ENCODE data around the gene ANKRD37. TPM values are rescaled to one million over a fixed set of nuclear protein-coding genes. Genes with fewer than 3 reads are reported as not detected.
"Not testable (repeated sequence)": the region's sequence is repeated elsewhere in the genome, so short reads cannot be mapped to it uniquely, and the experiment has no call there.

ANKRD37 gene, protein sequence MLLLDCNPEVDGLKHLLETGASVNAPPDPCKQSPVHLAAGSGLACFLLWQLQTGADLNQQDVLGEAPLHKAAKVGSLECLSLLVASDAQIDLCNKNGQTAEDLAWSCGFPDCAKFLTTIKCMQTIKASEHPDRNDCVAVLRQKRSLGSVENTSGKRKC
- 10 to 100 TPM; 12.3 to 15.4 (median 14.1) TPM for polyA plus RNA-seq (ENCODE audit: insufficient read length in 3 of 3)
- long read RNA-seq, donor 1, partial matches to known transcripts, result 0 of 6 reads
- long read RNA-seq, donor 1, other reads (novel, unspliced or antisense), result 0 of 6 reads
- long read RNA-seq, donor 2, transcript ANKRD37-201 (5 exons, 1,141 nt), result major isoform, 6 of 7 reads
- long read RNA-seq, donor 2, partial matches to known transcripts, result 0 of 7 reads
- long read RNA-seq, donor 2, other reads (novel, unspliced or antisense), result 0 of 7 reads
- long read RNA-seq, donor 3, transcript ANKRD37-201 (5 exons, 1,141 nt), result major isoform, 9 of 90 reads
- long read RNA-seq, donor 3, partial matches to known transcripts, result 71 of 90 reads
- long read RNA-seq, donor 3, other reads (novel, unspliced or antisense), result 8 of 90 reads
- long read RNA-seq, donor 4, transcript ANKRD37-201 (5 exons, 1,141 nt), result major isoform, 5 of 5 reads
- long read RNA-seq, donor 4, partial matches to known transcripts, result 0 of 5 reads
- long read RNA-seq, donor 4, other reads (novel, unspliced or antisense), result 0 of 5 reads
- long read RNA-seq, donor 5, partial matches to known transcripts, result 0 of 4 reads
- long read RNA-seq, donor 5, other reads (novel, unspliced or antisense), result 0 of 4 reads
- long read RNA-seq, donor 6, partial matches to known transcripts, result 0 of 4 reads
- long read RNA-seq, donor 6, other reads (novel, unspliced or antisense), result 0 of 4 reads
- long read RNA-seq, donor 7, transcript ANKRD37-201 (5 exons, 1,141 nt), result major isoform, 7 of 8 reads
- long read RNA-seq, donor 7, partial matches to known transcripts, result 0 of 8 reads
- long read RNA-seq, donor 7, other reads (novel, unspliced or antisense), result 0 of 8 reads
- long read RNA-seq, donor 8, partial matches to known transcripts, result 0 of 1 reads
- long read RNA-seq, donor 8, other reads (novel, unspliced or antisense), result 0 of 1 reads
- long read RNA-seq, donor 9, transcript ANKRD37-201 (5 exons, 1,141 nt), result major isoform, 10 of 186 reads
- long read RNA-seq, donor 9, partial matches to known transcripts, result 141 of 186 reads
- long read RNA-seq, donor 9, other reads (novel, unspliced or antisense), result 35 of 186 reads
- long read RNA-seq, donor 10, transcript ANKRD37-201 (5 exons, 1,141 nt), result major isoform, 5 of 6 reads
- long read RNA-seq, donor 10, partial matches to known transcripts, result 0 of 6 reads
- long read RNA-seq, donor 10, other reads (novel, unspliced or antisense), result 0 of 6 reads
- long read RNA-seq, donor 11, transcript ANKRD37-201 (5 exons, 1,141 nt), result major isoform, 5 of 16 reads
- long read RNA-seq, donor 11, partial matches to known transcripts, result 8 of 16 reads
- long read RNA-seq, donor 11, other reads (novel, unspliced or antisense), result 0 of 16 reads
- long read RNA-seq, donor 12, transcript ANKRD37-201 (5 exons, 1,141 nt), result major isoform, 7 of 124 reads
- long read RNA-seq, donor 12, partial matches to known transcripts, result 69 of 124 reads
- long read RNA-seq, donor 12, other reads (novel, unspliced or antisense), result 48 of 124 reads
- long read RNA-seq, donor 13, partial matches to known transcripts, result 0 of 4 reads
- long read RNA-seq, donor 13, other reads (novel, unspliced or antisense), result 0 of 4 reads
- long read RNA-seq, donor 14, transcript ANKRD37-201 (5 exons, 1,141 nt), result major isoform, 8 of 10 reads
- long read RNA-seq, donor 14, partial matches to known transcripts, result 0 of 10 reads
- long read RNA-seq, donor 14, other reads (novel, unspliced or antisense), result 0 of 10 reads
- long read RNA-seq, donor 15, partial matches to known transcripts, result 0 of 5 reads
- long read RNA-seq, donor 15, other reads (novel, unspliced or antisense), result 0 of 5 reads
- long read RNA-seq, donor 16, transcript ANKRD37-201 (5 exons, 1,141 nt), result major isoform, 5 of 15 reads
- long read RNA-seq, donor 16, partial matches to known transcripts, result 9 of 15 reads
- long read RNA-seq, donor 16, other reads (novel, unspliced or antisense), result 0 of 15 reads

DNA sequence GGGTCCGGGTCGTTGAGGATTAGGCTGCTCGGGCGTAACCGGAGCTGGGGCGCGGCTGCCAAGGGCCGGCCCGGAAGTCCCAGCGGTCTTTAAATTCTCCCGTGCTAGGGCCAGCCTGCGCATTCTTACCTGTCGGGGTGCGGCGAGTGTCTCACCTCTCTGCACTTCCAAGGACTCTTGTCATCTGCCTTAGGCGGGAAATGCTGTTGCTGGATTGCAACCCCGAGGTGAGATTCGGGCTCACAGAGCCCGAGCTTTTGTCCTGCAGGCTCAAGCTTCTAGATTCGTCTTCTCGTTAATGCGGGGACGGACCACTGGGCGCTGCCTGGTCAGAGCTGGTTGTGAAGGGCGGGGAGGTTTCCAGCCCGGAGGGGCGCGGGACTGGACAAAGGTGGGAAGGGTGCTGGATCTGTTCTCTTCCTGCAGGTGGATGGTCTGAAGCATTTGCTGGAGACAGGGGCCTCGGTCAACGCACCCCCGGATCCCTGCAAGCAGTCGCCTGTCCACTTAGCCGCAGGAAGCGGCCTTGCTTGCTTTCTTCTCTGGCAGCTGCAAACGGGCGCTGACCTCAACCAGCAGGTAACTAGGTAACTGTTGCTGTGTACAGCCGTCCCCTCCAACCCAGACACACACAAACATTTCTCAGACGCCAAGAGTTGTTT, at the start of gene ANKRD37:
TSS of gene ANKRD37 (plus strand) at position 118 of the 662 bp plus-strand sequence. CDS start at position 201, 83 bp downstream.
- DNase-seq, result peak; percentile 80

- no peak for DNase-seq
Measured at GRCh38 chr4:185346975-185347601, 49.6 kb upstream of the ANKRD37 start.

- no peak for DNase-seq
Measured at GRCh38 chr4:185351691-185352090, 45.0 kb upstream of the ANKRD37 start.

DNA sequence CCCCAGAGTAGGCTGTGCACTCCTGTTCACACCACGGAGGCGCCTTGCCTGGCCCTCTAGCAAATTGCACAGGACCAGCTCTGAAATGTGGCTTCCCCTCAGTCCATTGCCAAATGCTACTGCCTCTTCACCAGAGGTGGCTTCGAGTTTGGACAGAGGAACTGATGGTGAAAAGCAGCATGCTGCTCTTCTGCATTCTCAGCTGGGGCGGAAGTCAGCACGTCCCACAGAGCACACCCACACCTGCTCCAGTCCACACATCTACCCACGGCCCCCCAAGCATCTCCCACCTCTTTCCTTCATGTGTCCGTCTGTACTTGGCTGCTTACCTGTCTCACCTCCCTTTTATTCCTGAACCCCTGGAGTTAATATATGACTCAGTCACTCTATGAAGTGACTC, 44.4 kb upstream of the ANKRD37 start:
- no peak for DNase-seq

DNA sequence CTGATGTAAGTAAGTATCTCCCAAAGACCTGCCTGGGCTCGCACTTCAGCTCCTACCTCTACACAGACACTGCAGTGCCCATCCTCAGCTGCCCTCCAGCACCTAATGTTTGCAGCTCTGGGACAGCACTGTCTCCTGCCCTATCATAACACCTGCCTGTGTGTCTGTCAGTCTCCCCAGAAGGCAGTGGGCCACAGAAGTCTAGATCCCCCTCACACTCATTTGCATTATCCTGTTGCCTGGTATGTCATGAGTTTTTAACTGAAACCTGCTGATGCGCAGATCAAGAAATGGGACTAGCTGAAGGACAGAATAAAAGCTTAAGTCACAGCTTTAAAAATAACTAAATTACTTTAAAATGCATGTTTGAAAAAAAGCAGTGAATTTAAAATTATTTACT, 43.9 kb upstream of the ANKRD37 start:
- DNase-seq, result no peak

DNA sequence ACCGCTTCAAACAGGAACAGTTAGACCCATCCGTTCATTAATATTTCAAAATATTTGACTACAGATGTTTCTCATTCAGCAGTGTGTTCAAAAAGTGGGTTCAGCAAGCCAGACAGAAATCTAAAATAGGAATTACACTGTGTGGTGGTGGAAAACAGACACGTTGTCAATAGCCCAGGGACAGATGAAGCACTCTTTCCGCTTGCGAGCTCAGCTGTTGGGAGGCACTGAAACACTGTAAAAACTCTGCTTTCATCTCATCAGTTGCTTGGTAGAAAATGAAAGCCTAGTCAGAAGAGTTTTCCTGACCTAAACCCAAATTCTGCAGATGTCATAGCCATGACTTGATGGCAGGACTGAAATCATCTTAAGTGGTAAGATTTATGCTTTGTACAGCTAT, 39.4 kb upstream of the ANKRD37 start:
- DNase-seq, result no peak

DNA sequence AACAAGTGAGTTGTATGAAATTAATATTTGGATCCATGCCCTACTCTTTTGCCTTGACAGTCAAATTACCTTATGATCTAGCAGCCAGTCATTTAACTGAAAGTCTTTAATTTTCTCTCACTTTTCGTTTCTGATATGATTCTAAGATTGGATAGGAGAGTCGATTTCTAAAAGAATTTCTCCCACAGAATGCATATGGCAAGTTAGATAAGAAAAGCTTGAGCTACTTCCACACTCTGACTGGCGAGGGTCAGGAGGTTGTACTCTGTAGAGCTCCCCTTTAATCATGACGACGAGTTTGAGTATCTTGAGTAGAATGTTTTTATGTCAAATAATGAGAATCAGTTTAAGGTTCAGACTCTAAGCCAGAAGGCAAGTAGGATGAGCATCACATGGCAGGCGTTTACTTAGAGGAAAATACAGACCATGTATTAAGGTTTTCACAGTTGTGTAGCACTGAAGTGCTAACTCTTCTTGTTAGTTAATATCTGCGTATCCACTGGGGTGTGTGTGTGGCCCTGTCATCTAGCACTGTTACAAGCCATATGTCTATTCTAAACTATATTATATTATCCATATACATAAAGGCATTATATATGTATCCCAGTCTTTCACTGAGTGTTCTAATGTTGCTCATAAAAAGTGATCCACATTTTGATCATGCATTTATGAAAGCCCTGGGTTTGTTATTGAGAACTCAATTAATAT, 38.8 kb upstream of the ANKRD37 start:
- DNase-seq, result no peak

GRCh38 chr4:185358514-185358913, 38.1 kb upstream of the ANKRD37 start:
- DNase-seq, result no peak

GRCh38 chr4:185358959-185359358, 37.7 kb upstream of the ANKRD37 start:
- no peak for DNase-seq

DNA sequence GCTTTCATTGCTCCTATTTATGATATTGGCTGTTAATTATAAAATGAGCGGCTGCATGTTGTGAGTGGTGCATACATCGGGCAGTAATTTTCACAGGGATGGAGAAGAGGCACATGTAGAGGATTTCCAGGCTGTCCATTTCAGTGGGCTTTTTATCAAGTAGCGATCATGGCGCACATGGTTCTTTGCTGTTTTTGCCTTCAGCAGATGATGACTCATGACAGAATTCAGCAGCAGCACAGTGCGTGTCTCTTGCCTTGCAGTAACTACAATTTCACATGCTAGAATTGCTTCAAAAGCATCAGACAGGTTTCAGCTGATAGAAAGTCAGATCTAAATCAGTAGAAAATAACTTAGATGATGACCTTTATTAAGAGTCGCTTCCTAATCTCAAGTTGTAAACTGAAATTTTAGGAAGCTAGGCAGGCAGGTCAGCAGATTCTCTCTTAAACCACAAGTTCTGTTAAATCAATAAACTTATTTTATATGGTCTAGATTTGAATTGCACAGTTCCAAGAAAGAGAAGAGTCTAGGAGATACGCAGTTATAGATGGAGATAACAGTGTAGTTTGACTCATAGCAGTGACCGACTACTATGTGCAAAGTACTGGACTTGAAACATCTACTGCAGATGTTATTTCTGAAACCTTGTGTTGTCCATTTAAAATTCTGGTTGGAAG, 36.7 kb upstream of the ANKRD37 start:
- no peak for DNase-seq

DNA sequence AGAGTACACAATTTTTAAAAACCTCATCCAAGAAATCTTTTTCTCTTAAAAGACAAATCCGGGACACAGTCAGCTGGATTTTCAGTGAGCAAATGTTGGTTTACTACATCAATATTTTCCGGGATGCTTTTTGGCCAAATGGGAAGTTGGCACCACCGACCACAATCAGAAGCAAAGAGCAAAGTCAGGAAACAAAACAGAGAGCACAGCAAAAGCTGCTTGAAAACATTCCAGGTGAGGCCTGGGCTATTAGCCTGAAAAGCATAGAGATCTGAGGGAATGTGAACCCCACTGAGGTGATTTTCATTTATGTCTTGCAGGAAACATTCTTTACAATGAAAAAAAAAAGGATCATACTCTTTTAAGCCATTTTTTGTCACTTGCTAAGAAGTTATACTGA, 34.8 kb upstream of the ANKRD37 start:
- no peak for DNase-seq

DNA sequence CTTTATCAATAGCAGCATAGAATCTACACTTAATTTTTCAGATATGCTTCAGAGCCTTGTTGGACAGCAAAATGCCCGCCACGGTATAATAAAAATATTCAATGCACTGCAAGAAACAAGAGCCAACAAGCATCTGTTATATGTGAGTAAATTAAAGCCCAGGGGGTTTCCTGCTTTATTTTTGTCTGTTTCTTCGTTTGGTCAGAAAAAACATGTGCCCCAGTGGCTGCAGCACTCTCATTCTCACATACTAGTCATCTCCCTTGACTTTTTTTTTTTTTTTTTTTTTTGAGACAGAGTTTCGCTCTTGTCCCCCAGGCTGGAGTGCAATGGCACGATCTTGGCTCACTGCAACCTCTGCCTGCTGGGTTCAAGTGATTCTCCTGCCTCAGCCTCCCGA, 34.1 kb upstream of the ANKRD37 start:
- not testable (repeated sequence) for DNase-seq

DNA sequence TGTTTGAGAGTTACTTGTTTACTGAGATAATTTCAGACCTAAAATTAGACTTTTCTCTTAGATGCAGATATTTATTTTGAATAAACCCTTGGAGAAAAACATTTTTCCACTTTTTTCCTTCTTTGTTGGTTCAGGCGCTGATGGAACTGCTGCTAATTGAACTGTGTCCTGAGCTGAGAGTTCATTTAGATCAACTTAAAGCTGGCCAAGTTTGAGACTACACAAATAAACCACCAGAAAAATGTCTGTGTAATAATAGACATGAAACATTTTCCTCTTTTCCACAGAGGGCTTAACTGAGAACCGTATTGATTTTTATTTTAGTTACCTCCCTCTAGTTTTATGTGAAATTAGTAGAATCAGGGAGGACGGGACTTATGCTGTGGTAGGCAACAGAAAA, 33.4 kb upstream of the ANKRD37 start:
- DNase-seq, result no peak

GRCh38 chr4:185364886-185365285, 31.8 kb upstream of the ANKRD37 start:
- peak; percentile 69 for DNase-seq

DNA sequence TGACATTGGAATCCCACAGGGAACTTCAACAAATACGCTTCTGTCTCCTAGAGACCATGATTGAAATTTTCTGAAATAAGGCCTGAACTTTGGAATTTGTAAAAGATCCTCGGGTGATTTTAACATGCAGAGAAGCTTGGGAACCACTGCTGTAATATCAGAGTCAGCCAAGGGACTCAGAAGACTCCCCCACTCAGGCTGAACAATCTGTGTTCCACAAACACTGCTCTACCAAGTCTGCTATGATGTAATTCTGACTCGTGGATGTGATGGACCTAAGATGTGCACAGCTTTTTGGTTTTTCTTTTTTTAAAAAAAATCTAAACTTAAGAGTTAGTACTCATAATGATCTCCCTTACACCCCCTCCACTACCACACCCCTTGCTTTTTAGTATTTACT, 26.9 kb upstream of the ANKRD37 start:
- DNase-seq, result no peak

- DNase-seq, result no peak
Measured at GRCh38 chr4:185370268-185370949, 26.2 kb upstream of the ANKRD37 start.

- no peak for DNase-seq
Measured at GRCh38 chr4:185371702-185372101, 24.9 kb upstream of the ANKRD37 start.
